RWPE2 (cell line): ENCODE results near the gene PTS.

Experiments
- ATAC-seq: fragments of 200-7000 bp; cut with Tn5 transposase; 3 replicates; pipeline ENCODE4 v1.9.1; 2021; ENCODE audit warnings: low read depth
- DNase-seq: peaks from one replicate; pipeline ENCODE4 v3.0.0-alpha.2; 2020; ENCODE audit warnings: low spot score
- H3K27ac ChIP-seq: fragments of 450-650 bp; 2 replicates; pipeline ENCODE4 v1.5.1; 2017; ENCODE audit warnings: mild to moderate bottlenecking; ENCODE audit not compliant: poor library complexity, severe bottlenecking
- H3K27me3 ChIP-seq: fragments of 250-450 bp; sonication (Bioruptor Pico); 2 replicates; pipeline ENCODE4 v1.5.1; 2021; ENCODE audit warnings: mild to moderate bottlenecking, moderate library complexity; ENCODE audit not compliant: insufficient read depth, poor library complexity, severe bottlenecking
- H3K36me3 ChIP-seq: fragments of 250-450 bp; sonication (Bioruptor Pico); 2 replicates; pipeline ENCODE4 v1.5.1; 2020; ENCODE audit warnings: low read depth, mild to moderate bottlenecking, moderate library complexity
- H3K4me1 ChIP-seq: fragments of 250-450 bp; sonication (Bioruptor Pico); 2 replicates; pipeline ENCODE4 v1.5.1; 2021; ENCODE audit warnings: mild to moderate bottlenecking, moderate library complexity; ENCODE audit not compliant: insufficient read depth, poor library complexity, severe bottlenecking
- H3K4me3 ChIP-seq: fragments of 250-450 bp; sonication (Bioruptor Pico); 2 replicates; pipeline ENCODE4 v1.5.1; 2021; ENCODE audit warnings: mild to moderate bottlenecking, moderate library complexity; ENCODE audit not compliant: severe bottlenecking
- H3K9me3 ChIP-seq: fragments of 250-450 bp; sonication (Bioruptor Pico); 2 replicates; pipeline ENCODE4 v1.5.1; 2021; ENCODE audit warnings: mild to moderate bottlenecking, moderate library complexity; ENCODE audit not compliant: severe bottlenecking
- TF ChIP-seq, protein P1 (sequence below): fragments of 450-650 bp; IDR thresholded peaks from one replicate; pipeline ENCODE4 v1.5.1; 2017; ENCODE audit warnings: mild to moderate bottlenecking, moderate library complexity; ENCODE audit not compliant: poor library complexity, severe bottlenecking

Gene PTS

GRCh38 chr11:112229159-112229558 is 2.9 kb downstream of the PTS start:
- ATAC-seq, result no peak
- Histone ChIP-seq H3K9me3 (no peaks in the 10 kb centered on the region), H3K4me3 (no peak overlapping the region), H3K27me3 (no peaks in the 10 kb centered on the region), H3K4me1 (peaks cover 8% of the 10 kb centered on the region), H3K27ac (no peak overlapping the region), H3K36me3 (peaks cover 54% of the 10 kb centered on the region)
- TF ChIP-seq, protein P1, sequence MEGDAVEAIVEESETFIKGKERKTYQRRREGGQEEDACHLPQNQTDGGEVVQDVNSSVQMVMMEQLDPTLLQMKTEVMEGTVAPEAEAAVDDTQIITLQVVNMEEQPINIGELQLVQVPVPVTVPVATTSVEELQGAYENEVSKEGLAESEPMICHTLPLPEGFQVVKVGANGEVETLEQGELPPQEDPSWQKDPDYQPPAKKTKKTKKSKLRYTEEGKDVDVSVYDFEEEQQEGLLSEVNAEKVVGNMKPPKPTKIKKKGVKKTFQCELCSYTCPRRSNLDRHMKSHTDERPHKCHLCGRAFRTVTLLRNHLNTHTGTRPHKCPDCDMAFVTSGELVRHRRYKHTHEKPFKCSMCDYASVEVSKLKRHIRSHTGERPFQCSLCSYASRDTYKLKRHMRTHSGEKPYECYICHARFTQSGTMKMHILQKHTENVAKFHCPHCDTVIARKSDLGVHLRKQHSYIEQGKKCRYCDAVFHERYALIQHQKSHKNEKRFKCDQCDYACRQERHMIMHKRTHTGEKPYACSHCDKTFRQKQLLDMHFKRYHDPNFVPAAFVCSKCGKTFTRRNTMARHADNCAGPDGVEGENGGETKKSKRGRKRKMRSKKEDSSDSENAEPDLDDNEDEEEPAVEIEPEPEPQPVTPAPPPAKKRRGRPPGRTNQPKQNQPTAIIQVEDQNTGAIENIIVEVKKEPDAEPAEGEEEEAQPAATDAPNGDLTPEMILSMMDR, result no peak
- DNase-seq, result no peak

GRCh38 chr11:112229746-112230433 is 3.7 kb downstream of the PTS start:
- Histone ChIP-seq H3K9me3 (no peaks in the 10 kb centered on the region), H3K27me3 (no peaks in the 10 kb centered on the region), H3K36me3 (peaks cover 60% of the 10 kb centered on the region), H3K27ac (no peak overlapping the region), H3K4me1 (peaks cover 8% of the 10 kb centered on the region), H3K4me3 (no peak overlapping the region)
- ATAC-seq, result no peak
- DNase-seq, result no peak
- TF ChIP-seq, protein P1, result no peak

DNA sequence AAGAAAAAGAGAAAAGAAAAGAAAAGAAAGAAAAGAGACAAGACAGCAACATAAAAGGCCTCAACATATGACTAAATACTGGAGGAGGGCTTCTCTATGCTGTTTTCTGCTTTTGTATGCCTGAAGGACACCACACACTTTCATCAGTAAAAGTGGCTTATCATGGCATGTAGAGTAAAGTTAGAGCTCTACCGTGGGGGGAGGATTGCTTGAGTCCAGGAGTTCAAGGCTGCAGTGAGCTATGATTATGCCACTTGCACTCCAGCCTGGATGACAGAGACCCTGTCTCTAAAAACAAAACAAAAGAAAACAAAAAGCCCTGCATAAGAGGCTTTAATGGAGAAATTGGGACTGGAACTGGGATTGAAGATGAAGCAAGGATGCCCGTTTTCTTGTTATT is 5.7 kb downstream of the PTS start:
- no peaks in the 10 kb centered on the region for H3K9me3 ChIP-seq
- TF ChIP-seq, protein P1, result no peak
- ATAC-seq (no peak), DNase-seq (no peak)
- H3K36me3 ChIP-seq, result peaks cover 78% of the 10 kb centered on the region
- H3K4me1 ChIP-seq, result peaks cover 8% of the 10 kb centered on the region
- no peak overlapping the region for H3K4me3 ChIP-seq
- H3K27me3 ChIP-seq, result no peaks in the 10 kb centered on the region
- H3K27ac ChIP-seq, result no peak overlapping the region

DNA sequence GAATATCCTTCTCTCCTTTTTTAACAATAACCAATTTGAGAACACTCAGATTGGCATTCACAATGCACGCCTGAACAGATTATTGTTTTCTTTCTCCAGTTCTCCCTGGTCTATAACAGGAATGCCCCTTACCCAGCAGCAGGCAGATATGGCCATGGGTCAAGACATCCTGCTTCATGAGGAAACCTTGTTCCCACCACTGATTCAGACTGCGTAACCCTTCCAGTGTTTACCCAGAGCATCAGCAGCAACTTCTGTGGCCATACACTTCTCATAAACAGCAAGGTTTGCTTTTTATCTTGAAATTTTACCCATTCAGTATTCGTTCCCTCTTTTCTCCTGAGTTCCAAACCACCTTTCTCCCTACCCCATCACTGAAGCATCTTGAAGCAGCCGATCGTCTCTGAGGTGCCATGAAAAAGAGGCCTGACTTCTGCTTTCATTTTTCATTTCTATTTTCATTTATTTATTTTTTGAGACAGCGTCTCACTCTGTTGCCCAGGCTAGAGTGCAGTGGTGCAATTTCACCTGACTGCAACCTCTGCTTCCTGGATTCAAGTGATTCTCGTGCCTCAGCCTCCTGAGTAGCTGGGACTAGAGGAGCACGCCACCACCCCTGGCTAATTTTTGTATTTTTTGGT is 9.6 kb downstream of the PTS start:
- Histone ChIP-seq H3K4me1 (no peaks in the 10 kb centered on the region), H3K36me3 (peaks cover 65% of the 10 kb centered on the region), H3K27me3 (no peaks in the 10 kb centered on the region), H3K9me3 (no peaks in the 10 kb centered on the region), H3K27ac (no peak overlapping the region), H3K4me3 (no peak overlapping the region)
- ATAC-seq (no peak), DNase-seq (no peak)
- TF ChIP-seq, protein P1, result no peak

- H3K27ac ChIP-seq, result no peak overlapping the region
- no peaks in the 10 kb centered on the region for H3K9me3 ChIP-seq
- no peak for ATAC-seq
- no peaks in the 10 kb centered on the region for H3K27me3 ChIP-seq
- no peak for DNase-seq
- H3K4me1 ChIP-seq, result no peaks in the 10 kb centered on the region
- TF ChIP-seq, protein P1, result no peak
- H3K36me3 ChIP-seq, result peaks cover 53% of the 10 kb centered on the region
- no peak overlapping the region for H3K4me3 ChIP-seq
Observed at GRCh38 chr11:112237451-112237850, 11.2 kb downstream of the PTS start.
